Fibroblast of skin of left biceps (primary cell): ENCODE data around the gene ZNF831.

ENCODE experiments used
- DNase-seq, 2 experiments: peaks; one replicate each; pipeline ENCODE4 v3.0.0-alpha.2; 2013; ENCODE audit warnings: low read depth in 2 of 2

The ZNF831 gene

GRCh38 chr20:59179988-59180387 is 16.4 kb downstream of the ZNF831 start:
- DNase-seq: no peak

DNA sequence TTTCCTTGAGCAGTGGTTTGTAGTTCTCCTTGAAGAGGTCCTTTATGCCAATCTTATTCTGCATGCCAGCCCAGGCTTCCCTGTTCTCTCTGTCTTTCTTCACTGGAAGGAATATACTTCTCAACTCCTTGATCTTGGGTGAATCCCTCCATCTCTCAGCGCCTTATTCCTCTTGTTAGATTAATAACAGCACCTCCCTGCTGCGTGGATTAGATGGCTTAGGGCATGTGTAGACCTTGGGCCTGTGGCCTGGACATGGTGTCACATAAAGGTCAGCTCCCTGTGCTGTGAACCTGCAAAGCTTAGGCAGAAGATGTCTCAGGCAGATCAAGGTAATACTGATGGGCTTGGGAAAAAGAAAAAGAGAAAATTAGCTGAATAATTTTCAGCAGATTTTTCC is 18.3 kb downstream of the ZNF831 start:
- no peak for DNase-seq

GRCh38 chr20:59182401-59183044 is 18.9 kb downstream of the ZNF831 start:
- DNase-seq: no peak

DNA sequence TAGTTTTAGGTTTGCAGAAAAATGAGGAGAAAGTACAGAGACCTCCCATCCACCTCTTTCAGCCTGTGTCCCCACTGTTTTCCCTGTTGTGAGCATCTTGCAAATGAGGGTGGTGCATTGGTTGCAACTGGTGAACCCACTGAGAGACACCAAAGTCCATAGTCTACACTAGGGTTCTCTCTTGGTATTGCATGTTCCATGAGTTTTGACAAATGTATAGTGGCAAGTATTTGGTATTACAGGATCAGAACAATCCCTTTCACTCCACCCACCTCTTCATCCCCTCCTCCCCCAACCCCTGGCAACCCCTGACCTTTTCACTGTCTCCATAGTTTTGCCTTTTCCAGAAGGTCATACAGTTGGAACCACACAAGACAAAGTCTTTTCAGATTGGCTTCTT is 20.1 kb downstream of the ZNF831 start:
- no peak for DNase-seq

- no peak for DNase-seq
Measured at GRCh38 chr20:59184880-59185447, 21.3 kb downstream of the ZNF831 start.

- no peak for DNase-seq
Measured at GRCh38 chr20:59185809-59186208, 22.2 kb downstream of the ZNF831 start.

DNA sequence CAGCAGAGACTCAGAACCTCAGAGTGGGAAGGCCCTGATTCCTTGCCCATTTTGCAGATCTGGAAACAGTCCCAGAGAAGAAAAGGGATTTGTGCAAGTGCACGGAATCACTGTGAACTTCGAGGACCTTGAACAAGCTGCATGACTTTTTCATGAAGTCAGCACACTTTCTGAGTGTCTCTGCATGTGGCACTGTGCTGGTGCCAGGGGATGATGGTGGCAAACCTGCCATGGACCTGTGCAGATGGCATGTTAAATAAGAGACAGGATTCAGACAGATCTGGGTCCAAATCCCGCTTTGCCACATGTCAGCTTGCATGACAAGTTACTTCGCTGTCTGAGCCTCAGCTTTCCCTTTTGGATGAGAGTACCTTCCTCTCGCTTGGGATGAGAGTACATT is 26.8 kb downstream of the ZNF831 start:
- no peak for DNase-seq

DNA sequence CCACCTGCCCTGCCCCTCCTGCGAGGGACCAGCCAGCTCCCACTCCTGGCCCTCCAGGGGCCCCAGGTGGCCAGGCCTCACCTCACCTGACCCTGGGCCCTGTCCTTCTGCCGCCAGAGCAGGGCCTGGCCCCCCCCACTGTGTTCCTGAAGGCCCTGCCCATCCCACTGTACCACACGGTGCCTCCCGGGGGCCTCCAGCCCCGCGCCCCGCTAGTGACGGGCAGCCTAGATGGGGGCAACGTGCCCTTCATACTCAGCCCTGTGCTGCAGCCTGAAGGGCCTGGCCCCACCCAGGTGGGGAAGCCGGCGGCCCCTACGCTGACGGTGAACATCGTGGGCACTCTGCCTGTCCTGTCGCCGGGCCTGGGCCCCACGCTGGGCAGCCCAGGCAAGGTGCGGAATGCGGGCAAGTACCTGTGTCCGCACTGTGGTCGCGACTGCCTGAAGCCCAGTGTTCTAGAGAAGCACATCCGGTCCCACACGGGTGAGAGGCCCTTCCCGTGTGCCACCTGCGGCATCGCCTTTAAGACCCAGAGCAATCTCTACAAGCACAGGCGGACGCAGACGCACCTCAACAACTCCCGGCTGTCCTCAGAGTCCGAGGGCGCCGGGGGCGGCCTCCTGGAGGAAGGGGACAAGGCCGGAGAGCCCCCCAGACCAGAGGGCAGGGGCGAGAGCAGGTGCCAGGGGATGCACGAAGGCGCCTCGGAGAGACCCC is 27.6 kb downstream of the ZNF831 start:
- no peak for DNase-seq

- no peak for DNase-seq
Measured at GRCh38 chr20:59191756-59192532, 28.3 kb downstream of the ZNF831 start.

DNA sequence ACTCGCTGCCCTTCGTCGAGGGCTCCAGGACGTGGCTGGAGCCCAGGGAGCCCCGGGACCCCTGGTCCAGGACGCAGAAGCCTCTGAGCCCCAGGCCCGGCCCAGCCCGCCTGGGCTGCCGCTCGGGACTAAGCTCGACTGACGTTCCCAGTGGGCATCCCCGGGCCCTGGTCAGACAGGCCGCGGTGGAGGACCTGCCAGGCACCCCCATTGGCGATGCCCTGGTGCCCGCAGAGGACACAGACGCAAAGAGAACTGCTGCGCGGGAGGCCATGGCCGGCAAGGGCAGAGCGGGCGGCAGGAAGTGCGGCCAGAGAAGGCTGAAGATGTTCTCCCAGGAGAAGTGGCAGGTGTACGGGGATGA is 28.9 kb downstream of the ZNF831 start:
- DNase-seq: no peak

DNA sequence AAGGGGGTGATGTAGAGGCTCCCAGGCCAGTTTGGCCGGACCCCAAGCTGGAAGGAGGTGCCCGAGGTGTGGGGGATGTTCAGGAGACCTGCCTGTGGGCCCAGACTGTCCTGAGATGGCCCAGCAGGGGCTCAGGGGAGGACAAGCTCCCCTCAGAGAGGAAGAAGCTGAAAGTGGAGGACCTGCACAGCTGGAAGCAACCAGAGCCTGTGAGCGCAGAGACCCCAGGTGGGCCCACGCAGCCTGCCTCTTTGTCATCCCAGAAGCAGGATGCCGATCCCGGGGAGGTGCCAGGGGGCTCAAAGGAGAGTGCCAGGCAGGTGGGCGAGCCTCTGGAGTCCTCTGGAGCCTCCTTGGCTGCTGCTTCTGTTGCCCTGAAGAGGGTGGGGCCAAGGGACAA is 29.7 kb downstream of the ZNF831 start:
- DNase-seq: no peak

GRCh38 chr20:59194023-59194935 is 30.7 kb downstream of the ZNF831 start:
- DNase-seq: no peak

DNA sequence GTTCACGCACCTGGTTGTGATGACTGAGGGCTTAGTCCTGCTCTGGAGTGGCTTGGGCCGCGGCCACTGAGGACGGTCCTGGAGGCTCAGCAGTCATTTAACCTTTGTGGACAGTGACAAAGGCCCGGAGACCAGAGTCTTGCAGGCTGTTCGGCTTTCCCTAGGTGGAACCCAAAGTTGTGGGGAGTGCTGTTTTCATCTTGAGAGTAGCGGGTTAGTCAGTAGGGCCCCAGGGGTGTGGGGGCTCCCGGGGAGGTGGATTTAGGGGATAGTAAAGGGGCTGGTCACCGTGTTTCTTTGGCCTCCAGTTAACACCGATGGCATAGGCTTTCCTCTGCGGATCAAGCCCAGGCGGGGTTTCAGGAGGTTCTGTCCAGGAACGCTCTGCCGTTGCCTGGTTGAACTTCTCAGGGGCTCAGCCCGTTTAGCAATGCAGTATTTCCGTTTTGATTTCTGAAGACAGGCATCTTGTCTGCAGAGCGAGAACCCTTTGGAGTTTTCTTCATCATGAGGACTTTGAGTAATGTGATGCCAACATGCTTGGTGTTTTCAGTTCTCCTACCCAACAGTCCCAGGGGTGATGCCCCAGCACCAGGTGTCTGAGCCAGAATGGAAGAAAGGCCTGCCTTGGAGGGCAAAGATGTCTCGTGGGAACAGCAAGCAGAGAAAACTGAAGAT is 31.8 kb downstream of the ZNF831 start:
- DNase-seq: no peak

DNA sequence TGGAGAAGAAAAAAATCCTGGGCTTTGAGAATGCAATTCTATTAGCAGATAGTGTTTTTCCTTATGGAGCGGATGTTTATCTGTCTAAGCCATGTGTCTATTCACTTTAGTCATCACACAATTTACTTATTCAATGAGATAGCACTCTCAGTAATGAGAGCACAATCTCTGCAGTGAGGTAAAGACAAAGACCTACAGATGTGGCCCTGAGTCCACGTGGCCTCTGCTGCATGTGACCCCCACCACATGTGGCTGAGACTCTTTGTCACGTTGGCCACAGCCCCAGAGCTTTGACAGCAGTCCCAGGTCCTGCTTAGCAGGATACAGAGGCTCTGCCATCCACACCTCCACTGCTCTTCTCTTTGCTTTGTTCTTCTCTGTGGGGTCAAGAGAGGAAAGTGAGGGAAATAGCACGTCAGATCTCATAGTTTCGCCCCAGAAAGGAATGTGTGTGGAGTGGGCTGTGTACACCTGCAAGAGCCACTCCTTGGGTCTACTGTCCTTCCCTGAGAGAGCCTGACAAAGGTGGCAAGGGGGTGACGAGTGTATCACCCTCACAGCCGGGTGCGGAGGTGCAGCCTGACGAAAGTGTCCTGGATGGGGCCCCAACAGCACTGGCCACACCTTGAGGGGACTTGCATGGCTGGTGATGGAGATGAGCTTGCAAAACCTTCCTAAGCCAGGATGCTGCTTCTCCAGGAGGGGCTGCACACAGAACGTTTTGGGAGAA is 40.7 kb downstream of the ZNF831 start:
- DNase-seq: no peak

DNA sequence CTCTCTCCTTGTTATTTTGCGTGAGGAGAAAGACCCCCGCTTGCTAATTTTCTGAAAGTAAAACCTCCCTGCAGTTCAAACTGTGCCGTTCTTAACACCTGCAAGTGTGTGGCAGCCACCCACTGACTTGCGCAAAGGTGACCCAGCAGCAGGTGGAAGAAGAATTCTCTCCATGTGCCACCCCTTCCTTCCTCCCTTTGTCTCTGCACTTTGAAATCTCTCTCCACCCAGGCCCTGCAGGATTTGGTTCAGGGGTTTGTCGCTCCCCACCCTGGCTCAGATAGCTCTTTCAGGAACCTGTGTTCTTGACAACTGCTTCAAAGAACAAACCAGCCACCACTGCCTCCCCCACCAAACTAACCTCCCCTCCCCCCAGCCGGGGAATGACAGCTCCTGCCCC is 41.4 kb downstream of the ZNF831 start:
- no peak for DNase-seq

- DNase-seq: no peak
Measured at GRCh38 chr20:59207235-59207634, 43.6 kb downstream of the ZNF831 start.

DNA sequence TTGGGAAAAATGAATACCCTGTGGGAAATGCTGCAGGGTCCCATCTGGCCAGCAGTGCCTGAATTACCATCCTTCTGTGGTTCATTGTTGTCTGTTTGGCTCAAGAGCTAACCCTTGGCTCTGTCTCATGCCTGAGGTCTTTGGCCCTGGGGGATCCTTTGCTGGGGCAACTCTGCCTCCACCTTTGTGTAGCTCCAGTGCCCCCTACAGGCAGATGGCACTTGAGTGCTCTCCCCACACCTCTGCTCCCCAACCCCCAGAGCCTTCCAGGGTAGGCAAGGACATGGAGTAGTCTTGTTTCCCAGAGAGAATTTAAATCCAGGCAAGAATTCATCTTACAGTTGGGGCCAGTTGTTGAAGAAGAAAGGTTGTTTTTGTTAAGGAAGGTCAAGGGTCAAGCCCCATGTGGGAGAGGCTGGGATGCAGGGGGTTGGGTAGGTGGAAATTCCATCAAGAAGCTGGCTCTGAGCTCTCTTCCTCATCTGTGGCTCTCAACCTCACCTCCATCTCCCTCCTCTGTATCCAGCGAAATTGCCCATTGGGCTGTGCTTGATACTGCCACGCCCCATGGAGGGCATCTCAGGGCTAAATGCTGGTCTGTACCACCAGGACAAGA is 44.2 kb downstream of the ZNF831 start:
- DNase-seq: no peak

GRCh38 chr20:59210186-59210585 is 46.6 kb downstream of the ZNF831 start:
- no peak for DNase-seq

DNA sequence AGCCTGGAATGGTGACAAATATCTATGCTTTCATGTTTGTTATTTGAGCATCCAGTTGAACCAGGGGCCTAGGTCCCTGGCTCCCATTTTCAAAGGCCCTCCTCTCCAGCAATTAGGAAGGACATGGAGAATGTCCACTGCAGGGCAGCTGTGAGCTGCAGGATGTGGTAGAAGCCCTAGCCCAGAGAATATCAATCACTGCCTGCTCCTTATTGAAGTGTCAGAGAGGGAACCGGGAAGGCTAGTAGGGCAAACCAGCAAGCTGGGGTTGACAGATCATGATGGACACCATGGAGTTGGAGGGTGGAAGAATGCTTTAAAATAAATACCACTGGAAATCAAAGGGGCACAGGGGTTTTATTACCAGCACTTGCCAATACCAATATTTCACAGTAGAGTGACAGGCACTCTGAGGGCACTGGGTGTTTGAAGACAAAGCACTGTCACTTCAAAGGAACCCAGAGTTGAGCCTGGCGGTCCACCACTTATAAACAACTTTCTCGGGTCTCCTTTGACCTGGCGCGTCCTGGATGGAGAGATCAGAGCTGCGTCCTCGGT is 47.7 kb downstream of the ZNF831 start:
- DNase-seq: no peak

- DNase-seq: no peak
Measured at GRCh38 chr20:59214073-59214472, 50.5 kb downstream of the ZNF831 start.
